Kidney (tissue), 14 donors: ENCODE measurements around the gene VAV2. TPM values are rescaled to one million over a fixed set of nuclear protein-coding genes. Genes with fewer than 3 reads are reported as not detected.
A peak's percentile ranks its signal among the peaks of the same experiment; 100 is the strongest.

Experiments
- DNase-seq, 5 donors: peaks; one replicate each; pipeline ENCODE4 v3.0.0-alpha.2; 2013 to 2020
- FAIRE-seq: peaks from 2 replicates; lab custom pipeline; 2012; peaks lifted over from hg19 to GRCh38; lab: Jason Lieb, UNC
- H3K27ac ChIP-seq, 2 donors: one replicate each; pipeline ENCODE4 v1.7.0; 2013; ENCODE audit warnings: low read depth in 2 of 2, low read length in 2 of 2, inconsistent platforms in 1 of 2
- H3K27me3 ChIP-seq: one replicate; pipeline ENCODE4 v1.7.1; 2013; ENCODE audit warnings: low read length, inconsistent platforms; ENCODE audit not compliant: control insufficient read depth, insufficient read depth
- H3K36me3 ChIP-seq, 3 donors: one replicate each; pipeline versions ENCODE4 v1.7.0 to v1.7.1; 2013; ENCODE audit warnings: low read length in 3 of 3, control low read depth in 1 of 3, inconsistent platforms in 1 of 3; ENCODE audit not compliant: insufficient read depth in 3 of 3, control insufficient read depth in 2 of 3
- H3K4me1 ChIP-seq, 3 donors: one replicate each; pipeline versions ENCODE4 v1.7.0 to v1.7.1; 2013; ENCODE audit warnings: low read length in 3 of 3, inconsistent platforms in 1 of 3, low read depth in 1 of 3; ENCODE audit not compliant: control insufficient read depth in 2 of 3, insufficient read depth in 2 of 3
- H3K4me3 ChIP-seq, 3 donors: one replicate each; pipeline versions ENCODE4 v1.7.0 to v1.8.1; 2013; ENCODE audit warnings: low read length in 3 of 3, control low read depth in 1 of 3, inconsistent platforms in 1 of 3
- H3K9ac ChIP-seq, 3 donors: one replicate each; pipeline versions ENCODE4 v1.7.0 to v1.7.1; 2013; ENCODE audit warnings: low read length in 3 of 3, control low read depth in 1 of 3, inconsistent platforms in 1 of 3
- H3K9me3 ChIP-seq, 3 donors: one replicate each; pipeline versions ENCODE4 v1.7.0 to v1.7.1; 2013; ENCODE audit warnings: low read length in 3 of 3, control low read depth in 1 of 3, inconsistent platforms in 1 of 3; ENCODE audit not compliant: control insufficient read depth in 2 of 3, insufficient read depth in 1 of 3
- intact Hi-C: fragments of 100-400 bp; cut with DNase I; formaldehyde crosslinking; loops from one replicate; pipeline ENCODE4 v1.11.1; 2022
- polyA plus RNA-seq: library from polyadenylated mRNA; stranded (reverse); fragments of 350-450 nt; fragmentation: Illumina TruSeq; extraction: RNeasy Lipid Tissue Mini Kit (QIAGEN cat#74804); gene quantifications from one replicate; pipeline ENCODE4 v1.2.3, GENCODE V29; 2014; ENCODE audit warnings: low read depth, low replicate concordance; ENCODE audit not compliant: insufficient read depth
- total RNA-seq: library from RNA; stranded (reverse); fragmentation: NEBNext Ultra II Directional; extraction: Animal tissue kit (Norgen Biotek cat#: 25700); gene quantifications from one replicate; pipeline ENCODE4 v1.2.1, GENCODE V29; 2021
- TF ChIP-seq, protein P1 (sequence below): IDR thresholded peaks from 3 replicates; pipeline ENCODE4 v1.5.1; 2012; ENCODE audit warnings: mild to moderate bottlenecking, moderate library complexity, borderline replicate concordance; ENCODE audit not compliant: insufficient read depth; ENCODE audit errors: extremely low read depth
- donor health status: control.
- donor health status: control.
- donor health status: control.
- donor health status: control.
- donor health status: control.
- donor health status: DM: yes; HTN: yes; CAD: no.
- donor health status: Normal renal cell carcinoma (clear cell type).

Gene VAV2
- total and polyA plus RNA-seq, 2 donors from 2014 or later, result 22.3 to 47.1 TPM

GRCh38 chr9:133921866-133922265 lies 70.3 kb downstream of the VAV2 start:
- no peak overlapping the region for H3K27ac ChIP-seq
- DNase-seq, result no peak
- H3K4me1 ChIP-seq, result peaks cover 0 to 16% (median 0%) of the 10 kb centered on the region in 3 donors
- H3K9me3 ChIP-seq, result no peaks in the 10 kb centered on the region
- no peak for FAIRE-seq
- no peaks in the 10 kb centered on the region for H3K36me3 ChIP-seq
- TF ChIP-seq, protein P1, sequence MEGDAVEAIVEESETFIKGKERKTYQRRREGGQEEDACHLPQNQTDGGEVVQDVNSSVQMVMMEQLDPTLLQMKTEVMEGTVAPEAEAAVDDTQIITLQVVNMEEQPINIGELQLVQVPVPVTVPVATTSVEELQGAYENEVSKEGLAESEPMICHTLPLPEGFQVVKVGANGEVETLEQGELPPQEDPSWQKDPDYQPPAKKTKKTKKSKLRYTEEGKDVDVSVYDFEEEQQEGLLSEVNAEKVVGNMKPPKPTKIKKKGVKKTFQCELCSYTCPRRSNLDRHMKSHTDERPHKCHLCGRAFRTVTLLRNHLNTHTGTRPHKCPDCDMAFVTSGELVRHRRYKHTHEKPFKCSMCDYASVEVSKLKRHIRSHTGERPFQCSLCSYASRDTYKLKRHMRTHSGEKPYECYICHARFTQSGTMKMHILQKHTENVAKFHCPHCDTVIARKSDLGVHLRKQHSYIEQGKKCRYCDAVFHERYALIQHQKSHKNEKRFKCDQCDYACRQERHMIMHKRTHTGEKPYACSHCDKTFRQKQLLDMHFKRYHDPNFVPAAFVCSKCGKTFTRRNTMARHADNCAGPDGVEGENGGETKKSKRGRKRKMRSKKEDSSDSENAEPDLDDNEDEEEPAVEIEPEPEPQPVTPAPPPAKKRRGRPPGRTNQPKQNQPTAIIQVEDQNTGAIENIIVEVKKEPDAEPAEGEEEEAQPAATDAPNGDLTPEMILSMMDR, result no peak
- H3K9ac ChIP-seq, result no peak overlapping the region
- intact Hi-C loops, result no loop called here
- H3K4me3 ChIP-seq, result no peak overlapping the region
- no peaks in the 10 kb centered on the region for H3K27me3 ChIP-seq

DNA sequence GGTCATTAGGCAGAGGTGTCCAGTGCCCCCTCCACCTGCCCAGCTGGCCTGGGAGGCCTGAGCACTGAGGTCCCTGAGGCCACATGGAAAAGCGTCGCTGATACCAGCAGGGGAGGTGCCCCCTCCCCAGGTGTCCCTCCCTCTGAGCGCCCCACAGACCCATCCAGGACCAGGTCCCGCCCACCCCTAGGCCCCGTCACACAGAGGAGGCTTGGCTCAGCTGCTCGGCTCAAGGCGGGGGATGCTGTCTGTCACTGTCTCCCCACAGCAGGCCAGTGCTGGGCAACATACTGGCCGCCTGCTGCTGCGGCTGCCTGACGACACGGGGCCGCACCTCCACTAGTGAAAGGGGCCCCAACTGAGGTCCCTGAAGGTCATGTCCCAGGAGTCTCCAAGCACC lies 71.7 kb downstream of the VAV2 start:
- Histone ChIP-seq H3K9ac (no peak overlapping the region), H3K9me3 (peaks cover 0 to 4% (median 0%) of the 10 kb centered on the region in 3 donors), H3K27ac (no peak overlapping the region), H3K4me3 (no peak overlapping the region), H3K27me3 (no peaks in the 10 kb centered on the region), H3K4me1 (peaks cover 0 to 21% (median 3%) of the 10 kb centered on the region in 3 donors), H3K36me3 (peaks cover 0 to 4% (median 0%) of the 10 kb centered on the region in 3 donors)
- intact Hi-C loops, result no loop called here
- TF ChIP-seq, protein P1, result no peak
- DNase-seq (no peak), FAIRE-seq (no peak)

- Histone ChIP-seq H3K9me3 (peaks cover 0 to 4% (median 0%) of the 10 kb centered on the region in 3 donors), H3K9ac (no peak overlapping the region), H3K4me1 (peaks cover 4 to 28% (median 5%) of the 10 kb centered on the region in 3 donors), H3K27ac (peak overlapping the region in 1 of 2 donors; percentile 17), H3K36me3 (peaks cover 0 to 4% (median 0%) of the 10 kb centered on the region in 3 donors), H3K4me3 (no peak overlapping the region), H3K27me3 (no peaks in the 10 kb centered on the region)
- DNase-seq (peak in 1 of 5 donors; percentile 39), FAIRE-seq (no peak)
- intact Hi-C loops, result no loop called here
- TF ChIP-seq, protein P1, result no peak
Measured at GRCh38 chr9:133919253-133920115, 72.6 kb downstream of the VAV2 start.
